GM18873 (cell line): ENCODE measurements around the gene DENND1A.
"Not testable (repeated sequence)": the region's sequence is repeated elsewhere in the genome, so short reads cannot be mapped to it uniquely, and the experiment has no call there.

Source experiments
- ATAC-seq: cut with Tn5 transposase; IDR thresholded peaks from one replicate; pipeline ENCODE4 v1.9.1; 2021; ENCODE audit warnings: mild to moderate bottlenecking, moderate library complexity, moderate number of reproducible peaks; ENCODE audit not compliant: unreplicated experiment, low FRiP score

Gene DENND1A

DNA sequence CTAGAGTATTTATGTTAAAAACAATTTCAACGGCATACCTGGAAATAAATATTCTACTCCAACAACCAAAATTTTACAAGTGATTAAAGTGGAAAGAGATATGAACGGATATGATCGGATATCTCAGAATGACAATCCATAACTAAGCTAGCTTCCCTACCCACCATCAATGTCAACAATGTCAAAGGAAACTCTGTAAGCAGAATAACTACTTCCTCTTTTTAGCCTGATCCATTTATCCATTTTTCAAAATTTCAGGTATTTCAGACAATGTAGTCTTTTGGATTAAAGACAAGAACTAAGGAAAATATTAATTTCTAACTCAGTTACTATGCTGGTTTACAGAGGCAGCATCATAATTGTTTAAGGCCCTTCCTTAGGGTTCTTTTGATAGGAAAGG, 188.7 kb downstream of the DENND1A start:
- ATAC-seq, result no peak

DNA sequence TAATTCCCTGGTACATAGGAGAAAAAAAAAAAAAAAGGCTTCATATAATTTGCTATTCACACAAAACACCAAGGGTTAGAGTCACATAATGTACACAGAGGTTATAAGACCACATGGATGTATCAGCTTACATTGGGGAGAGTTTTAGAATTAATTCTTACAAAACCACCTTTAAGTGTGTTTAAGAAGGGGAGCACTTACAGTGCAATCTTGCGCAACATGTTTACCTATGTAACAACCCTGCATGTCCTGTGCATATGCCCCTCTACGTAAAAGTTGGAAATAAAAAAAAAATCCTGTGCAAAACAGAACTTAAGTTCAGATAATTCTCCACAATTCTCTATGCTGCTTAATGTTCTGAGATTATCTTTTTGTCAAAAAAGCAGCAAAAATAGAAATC, 190.0 kb downstream of the DENND1A start:
- no peak for ATAC-seq

DNA sequence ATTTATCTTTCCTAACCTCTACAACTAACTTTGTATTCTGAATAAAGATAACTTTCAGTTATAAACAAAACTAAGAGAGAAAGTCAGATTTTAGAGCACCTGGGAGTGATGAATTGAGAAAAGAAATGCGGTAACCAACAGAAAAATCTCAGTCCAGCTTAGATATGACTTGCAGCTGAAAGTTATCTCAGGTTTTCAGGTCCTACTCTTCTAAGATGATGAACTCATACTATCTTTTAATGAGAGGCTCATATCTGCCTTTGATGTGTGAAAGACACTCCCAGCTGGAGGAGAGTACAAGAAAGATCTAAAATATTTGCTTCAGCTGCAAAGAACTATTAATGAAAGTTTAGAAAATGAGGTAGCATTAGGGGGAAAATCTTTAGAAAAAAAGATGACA, 190.5 kb downstream of the DENND1A start:
- no peak for ATAC-seq

DNA sequence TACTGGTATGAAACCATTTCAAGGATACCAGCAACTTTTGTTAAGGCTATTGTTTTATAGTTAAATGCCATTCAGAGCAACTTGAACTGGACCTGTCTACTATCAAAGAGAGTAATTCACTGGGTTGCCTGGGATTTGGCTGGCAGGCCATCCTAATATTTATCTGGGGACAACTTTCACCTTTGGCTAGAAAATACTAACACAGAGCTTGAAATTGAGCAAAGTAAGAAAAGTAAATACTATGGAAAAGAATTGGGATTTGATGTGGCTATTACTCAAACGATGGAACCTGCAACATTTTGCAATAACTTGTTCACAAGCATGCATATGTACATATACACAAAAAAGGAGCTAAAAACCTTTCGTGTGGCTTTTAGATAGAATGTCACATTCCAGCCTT, 191.3 kb downstream of the DENND1A start:
- no peak for ATAC-seq

DNA sequence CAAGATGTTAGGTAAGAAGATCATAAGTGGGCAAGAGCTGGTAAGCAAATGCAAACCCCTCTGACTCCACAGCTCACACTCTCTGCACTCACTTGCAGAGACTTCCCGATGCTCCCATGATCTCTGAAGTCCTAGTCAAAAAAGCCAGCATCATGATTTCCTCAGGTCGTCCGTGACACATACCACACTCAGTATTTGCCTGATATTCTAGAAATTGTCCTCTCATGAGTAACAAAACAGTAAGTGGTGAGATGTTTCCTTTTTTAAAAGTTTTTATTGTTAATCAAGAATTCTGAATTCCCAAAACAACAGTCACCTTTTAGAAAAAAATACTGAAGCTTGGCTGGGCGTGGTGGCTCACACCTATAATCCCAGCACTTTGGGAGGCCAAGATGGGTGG, 194.6 kb downstream of the DENND1A start:
- ATAC-seq, result no peak

DNA sequence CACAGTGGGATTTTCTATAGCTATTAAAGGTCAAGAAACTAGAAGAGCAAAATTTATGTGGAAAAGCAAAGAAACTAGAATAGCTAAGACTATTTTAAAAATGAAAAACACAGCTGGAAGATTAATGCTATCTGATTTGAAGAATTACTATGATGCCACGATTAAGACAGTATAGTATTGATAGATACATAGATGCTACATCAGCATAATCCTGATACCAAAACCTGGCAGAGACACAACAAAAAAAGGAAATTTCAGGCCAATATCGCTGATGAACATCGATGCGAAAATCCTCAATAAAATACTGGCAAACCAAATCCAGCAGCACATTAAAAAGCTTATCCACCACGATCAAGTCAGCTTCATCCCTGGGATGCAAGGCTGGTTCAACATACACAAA, 201.4 kb downstream of the DENND1A start:
- not testable (repeated sequence) for ATAC-seq

DNA sequence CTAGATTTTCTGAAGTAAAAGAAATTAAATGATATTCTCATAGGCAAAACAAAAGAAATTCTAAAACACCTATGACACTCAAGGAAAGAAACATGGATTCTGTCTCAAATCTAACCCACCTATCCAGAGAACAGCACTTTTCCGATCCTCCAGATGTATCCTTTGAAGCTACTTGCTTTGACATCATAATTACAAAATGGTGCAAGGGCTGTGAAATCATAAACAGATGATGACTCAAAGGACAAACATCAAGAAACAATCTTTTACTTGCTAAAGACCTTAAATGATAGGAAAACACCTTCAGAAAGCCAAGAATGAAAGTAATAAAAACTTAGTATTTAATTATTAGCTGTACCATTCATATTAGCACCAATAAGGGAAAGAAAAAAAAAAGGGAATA, 202.6 kb downstream of the DENND1A start:
- no peak for ATAC-seq

DNA sequence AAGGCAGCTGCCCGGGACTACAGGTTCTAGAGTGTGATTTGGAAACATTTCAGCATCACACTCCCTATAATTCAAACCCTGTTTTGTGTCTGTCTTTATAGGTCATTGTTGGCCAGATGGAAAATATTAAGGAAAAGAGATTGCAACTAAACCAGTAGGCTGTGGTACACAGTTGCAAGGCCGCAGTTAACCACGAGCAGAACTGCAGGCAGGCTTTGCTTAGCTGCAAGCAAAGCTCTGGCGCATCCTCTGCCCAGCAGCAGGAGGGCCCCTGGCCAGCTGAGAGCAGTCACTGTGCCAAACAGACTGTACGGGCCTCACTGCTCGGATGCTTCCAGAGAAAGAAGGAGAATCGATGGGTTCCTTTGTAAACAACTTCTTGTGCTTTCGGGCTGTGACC, 204.5 kb downstream of the DENND1A start:
- ATAC-seq, result no peak

DNA sequence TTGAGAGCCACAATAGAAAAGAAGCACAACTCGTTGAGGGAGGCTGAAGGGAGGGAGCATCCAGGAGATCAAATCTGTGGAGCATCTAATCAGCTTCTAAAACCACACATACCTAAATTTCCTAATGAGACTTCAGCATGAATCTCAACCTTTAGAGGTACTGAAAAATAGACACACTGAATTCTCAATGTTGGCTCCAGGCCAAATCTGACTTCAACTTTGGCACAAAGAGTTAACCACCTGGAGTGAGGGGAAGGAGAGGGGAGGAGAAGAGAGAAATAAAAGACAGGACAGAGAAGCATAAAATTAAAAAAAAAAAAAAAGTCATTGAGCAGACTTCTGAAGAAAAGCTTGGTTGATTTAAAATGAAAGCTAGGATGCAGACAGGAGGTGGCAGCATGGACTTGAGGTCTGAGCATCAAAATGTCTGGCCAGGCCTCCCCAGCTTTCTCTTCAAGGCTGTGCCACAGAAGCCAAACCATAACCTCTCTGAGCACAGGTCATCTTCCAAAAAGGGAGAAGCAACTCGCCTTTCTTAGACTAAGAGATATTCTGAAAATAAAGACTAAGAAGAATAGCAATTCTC, 205.6 kb downstream of the DENND1A start:
- no peak for ATAC-seq

DNA sequence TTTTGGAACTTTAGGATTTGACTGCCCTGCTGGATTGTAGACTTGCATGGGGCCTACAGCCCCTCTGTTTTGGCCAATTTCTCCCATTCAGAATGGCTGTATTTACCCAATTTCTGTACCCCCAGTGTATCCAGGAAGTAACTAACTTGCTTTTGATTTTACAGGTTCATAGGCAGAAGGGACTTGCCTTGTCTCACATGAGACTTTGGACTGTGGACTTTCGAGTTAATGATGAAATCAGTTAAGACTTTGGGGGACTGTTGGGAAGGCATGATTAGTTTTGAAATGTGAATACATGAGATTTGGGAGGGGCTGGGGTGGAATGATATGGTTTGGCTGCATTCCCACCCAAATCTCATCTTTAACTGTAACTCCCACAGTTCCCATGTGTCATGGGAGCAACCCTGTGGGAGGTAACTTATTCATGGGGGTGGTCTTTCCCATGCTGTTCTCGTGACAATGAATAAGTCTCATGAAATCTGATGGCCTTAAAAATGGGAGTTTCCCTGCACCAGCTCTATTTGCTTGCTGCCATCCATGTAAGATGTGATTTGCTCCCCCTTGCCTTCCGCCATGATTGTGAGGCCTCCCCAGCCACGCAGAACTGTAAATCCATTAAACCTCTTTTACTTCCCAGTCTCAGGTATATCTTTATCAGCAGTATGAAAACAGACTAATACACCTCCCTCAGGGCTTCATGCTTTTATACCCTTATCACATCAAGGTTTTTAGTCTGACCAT, 206.6 kb downstream of the DENND1A start:
- no peak for ATAC-seq

DNA sequence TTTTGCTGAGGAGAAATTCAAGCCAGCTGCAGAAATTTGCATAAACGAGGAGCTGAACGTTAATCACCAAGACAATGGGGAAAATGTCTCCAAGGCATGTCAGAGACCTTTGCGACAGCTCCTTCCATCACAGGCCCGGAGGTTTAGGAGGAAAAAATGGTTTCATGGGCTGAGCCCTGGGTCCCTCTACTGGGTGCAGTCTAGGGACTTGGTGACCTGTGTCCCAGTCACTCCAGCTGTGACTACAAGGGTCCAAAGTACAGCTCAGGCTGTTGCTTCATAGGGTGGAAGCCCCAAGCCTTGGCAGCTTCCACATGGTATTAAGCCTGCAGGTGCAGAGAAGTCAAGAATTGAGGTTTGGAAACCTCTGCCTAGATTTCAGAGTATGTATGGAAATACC, 207.5 kb downstream of the DENND1A start:
- ATAC-seq, result no peak

DNA sequence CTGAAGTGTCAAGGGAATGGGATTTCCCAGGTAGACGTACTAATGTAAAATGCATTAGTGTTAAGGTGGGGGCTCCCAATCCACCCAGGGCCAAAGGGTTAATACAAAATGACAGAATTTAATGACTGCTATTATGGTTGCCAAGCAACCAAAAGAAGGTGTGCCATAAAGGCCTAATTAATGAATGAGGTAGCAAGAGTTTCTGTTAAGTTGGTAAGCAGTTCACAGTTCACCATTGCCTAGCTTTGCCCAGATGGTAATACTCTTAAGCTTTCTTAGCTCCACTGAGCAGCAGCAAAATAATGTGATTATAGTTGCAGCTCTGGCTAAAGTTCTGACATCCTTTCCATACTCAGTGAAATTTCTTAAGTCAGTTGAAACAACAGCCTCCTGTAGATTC, 211.7 kb downstream of the DENND1A start:
- ATAC-seq, result no peak

DNA sequence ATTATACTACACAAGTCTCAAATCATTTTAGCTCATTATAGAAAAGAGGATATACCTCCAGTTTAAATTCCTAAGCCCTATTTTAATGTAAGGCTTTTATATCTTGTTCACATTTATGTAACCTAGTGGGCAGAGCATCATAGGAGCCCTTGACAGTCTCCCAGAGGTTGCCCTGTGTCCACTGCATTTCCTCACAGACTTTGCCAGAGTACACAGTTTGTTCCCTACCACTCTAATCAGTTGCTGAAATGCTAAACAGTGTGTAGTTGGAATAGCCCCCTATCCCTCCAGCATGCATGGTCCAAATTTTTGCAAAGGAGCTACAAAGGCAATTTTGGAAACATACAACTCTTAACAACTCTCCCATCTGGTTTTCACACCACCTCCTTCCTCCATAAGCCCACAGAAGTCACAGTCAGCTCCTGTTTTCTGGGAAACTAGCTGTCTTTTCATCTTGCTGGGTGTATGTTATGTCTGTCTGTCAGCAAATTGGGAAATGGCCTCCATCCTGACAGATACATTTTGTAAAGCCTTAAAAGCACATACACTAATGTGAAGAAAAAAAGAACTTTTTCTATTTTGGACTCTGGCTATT, 212.2 kb downstream of the DENND1A start:
- no peak for ATAC-seq

DNA sequence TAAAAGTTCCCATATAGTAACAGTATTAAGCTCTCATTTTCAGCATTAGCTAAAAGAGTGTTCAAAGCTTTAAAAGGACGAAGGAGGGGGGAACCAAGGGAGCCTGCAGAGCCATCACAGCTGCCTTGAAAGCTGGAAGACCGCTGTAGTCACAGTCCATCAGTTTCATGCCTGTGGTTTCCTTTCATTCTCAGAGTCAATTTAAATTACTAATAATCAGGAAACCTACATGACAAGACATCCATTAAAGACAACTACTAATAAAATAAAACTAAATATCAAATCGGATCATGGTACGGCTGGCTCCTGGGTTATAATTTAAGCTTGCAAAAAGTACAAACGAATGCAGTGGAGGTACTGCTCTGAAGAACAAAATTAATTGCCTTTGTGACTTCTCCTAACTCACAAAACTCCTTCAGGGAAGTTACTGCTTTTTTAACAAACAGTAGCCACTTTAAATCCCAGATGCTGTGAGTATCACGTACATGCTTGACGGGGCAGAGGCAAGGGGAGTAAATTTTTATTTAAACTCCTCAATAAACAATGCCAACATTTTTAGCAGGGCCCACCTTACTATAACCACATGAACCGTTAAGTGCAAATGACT, 213.5 kb downstream of the DENND1A start:
- no peak for ATAC-seq

DNA sequence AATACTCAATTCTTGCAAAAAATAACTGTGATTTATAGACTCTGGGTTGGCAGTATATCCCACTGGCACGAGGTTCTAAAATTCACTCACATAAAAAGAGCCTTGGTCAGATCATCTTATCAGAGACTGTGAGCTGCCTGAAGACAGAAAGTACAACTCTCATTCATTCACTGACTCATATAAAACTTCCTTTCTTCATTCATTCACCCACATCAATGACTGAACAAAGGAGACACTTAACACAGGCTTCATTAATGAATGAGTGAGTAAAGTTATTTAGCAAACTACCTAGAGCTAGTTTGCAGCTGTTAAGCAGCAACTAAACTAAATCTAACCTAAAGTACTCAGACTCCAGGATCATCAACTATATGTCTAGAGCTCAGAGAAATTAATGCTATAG, 214.7 kb downstream of the DENND1A start:
- no peak for ATAC-seq

DNA sequence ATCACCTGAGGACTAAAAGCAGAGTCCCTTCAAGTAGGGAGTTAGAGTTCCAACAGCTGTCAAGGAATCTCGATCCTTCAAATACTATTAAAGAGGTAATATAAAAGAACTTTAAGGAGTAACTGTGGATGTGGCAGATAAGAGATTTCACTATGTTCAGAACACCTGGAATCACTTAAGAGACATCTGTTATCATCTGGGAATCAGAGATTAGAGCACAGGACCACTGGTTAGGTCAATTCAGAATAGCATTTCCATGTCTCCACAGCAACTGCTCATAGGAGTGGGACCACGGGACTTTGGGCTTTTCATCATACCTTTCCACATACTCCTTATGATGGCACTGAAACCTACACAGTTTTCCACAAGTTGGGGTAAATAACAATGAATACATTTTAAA, 216.6 kb downstream of the DENND1A start:
- no peak for ATAC-seq

DNA sequence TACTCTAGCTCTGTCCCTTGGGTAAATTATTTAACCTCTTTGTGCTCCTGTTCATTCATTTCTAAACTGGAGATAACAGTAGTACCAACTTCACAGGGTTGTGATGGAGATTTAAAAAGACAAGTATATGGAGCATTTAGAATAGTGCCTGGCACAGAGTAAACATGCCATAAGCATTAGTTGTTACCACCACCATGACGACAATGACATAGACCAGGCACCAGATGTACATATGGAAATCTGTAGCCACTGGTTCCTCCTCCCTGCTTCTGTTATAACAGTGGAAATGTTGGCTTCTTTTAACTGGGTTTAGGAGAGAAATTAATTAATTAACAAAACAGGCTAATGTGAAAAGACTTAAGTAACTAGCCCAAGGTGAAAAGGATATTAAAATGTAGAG, 217.5 kb downstream of the DENND1A start:
- ATAC-seq, result no peak

DNA sequence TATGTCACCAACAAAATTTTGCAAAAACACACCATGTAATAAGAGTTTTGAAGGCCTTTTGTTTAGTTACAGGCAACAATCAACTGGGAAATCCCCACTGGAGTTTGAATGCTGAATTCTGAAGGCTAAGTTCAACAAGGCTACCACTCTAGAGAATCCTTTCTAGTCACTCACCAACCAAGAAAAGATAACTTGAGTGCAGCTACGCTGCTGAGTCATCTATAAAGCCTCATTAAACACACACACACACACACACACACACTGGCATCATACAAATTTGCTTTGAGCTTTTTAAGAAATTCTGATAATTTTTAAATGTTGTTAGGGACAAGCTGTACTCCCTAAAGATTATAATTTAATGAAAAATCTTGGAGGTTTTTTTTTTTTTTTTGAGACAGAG, 219.6 kb downstream of the DENND1A start:
- no peak for ATAC-seq

DNA sequence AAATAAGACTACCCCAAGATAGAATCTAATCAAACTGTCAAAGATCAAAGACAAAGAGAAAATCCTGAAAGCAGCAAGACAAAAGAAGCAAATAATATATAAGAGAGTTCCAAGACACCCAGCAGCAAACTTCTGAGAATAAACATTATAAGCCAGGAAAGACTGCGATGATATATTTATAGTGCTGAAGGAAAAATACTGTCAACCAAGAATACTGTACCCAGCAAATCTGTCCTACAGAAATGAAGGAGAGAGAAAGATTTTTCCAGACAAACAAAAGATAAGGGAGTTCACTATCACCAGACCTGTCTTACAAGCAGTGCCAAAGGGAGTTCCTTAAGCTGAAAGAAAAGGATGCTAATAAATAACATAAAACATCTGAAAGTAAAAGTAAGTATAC, 227.4 kb downstream of the DENND1A start:
- ATAC-seq, result no peak

DNA sequence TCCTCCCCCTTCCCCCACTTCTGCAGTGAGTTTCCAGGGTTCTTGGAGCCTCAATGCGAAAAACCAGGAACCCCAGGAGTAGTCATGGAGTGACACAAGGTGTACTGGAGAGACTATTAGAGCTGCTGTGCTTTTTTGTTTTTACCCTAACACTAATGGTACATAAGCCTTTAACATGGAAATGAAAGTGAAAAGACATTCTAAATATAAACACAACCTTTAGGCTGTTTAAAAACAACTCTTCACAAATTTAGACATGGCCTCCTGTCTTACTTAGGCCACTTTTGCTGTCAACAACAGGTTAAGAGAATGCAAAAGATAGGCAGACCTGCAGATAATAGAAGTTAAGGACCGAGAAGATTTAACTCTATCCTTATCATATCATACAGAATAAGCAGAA, 232.2 kb downstream of the DENND1A start:
- ATAC-seq, result no peak

DNA sequence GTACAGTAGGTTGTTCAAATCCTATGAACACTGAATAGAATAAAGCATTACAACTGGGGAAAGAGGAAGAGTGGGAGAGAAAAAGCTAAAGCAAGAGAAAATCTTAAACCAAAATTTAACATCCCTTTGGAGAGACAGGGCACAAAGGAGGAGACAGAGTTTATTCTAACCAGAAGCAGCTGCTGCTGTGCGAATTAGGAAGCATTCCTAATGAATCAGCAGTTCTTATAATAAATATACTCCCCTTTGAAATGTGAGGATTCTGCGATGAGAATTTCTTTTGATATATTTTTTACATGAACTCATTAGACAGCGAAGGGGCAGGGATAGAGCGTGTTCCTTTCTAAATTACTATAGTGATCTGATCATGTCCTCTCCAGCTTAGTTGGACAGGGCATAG, 233.4 kb downstream of the DENND1A start:
- no peak for ATAC-seq

DNA sequence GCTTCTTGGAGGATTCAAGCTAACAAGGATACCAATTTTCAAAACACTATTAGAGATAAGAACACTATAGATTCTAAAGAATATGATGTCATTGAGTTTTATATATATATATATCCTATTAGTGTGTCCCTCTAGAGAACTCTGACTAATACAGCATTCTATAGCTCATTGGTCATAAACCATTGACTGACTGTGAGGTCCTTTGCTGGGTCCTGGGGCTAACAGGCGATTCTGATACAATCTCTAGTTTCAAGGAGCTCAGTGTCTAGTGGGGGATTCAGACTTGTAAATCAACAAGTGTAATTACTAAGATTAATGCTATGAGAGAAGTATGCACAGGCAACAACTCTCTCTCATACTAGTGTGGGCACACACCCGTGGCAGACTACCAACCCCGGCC, 234.5 kb downstream of the DENND1A start:
- no peak for ATAC-seq
